Neural cell (in vitro differentiated cells): ENCODE results near the gene CACNA1C. TPM values are rescaled to one million over a fixed set of nuclear protein-coding genes. Genes with fewer than 3 reads are reported as not detected.

Experiments
- H2AFZ ChIP-seq: fragments of 200-600, 300-800 bp; sonication (generic), shearing (Covaris generic); 2 replicates; pipeline ENCODE4 v1.6.0; 2014; ENCODE audit warnings: low read depth, mild to moderate bottlenecking, antibody characterized with exemption, low read length, moderate library complexity
- H3F3A ChIP-seq: fragments of 200-600 bp; shearing (Covaris generic); 2 replicates; pipeline ENCODE4 v1.6.1; 2016; ENCODE audit warnings: mild to moderate bottlenecking, moderate library complexity, mixed read lengths, antibody characterized with exemption, low read length; ENCODE audit not compliant: insufficient read depth, poor library complexity, severe bottlenecking
- H3K27ac ChIP-seq: fragments of 200-600, 300-800 bp; sonication (generic), shearing (Covaris generic); 2 replicates; pipeline ENCODE4 v1.5.1; 2014; ENCODE audit warnings: mild to moderate bottlenecking, low read length, moderate library complexity
- H3K27me3 ChIP-seq: fragments of 300-800, 200-600 bp; sonication (generic), shearing (Covaris generic); 2 replicates; pipeline ENCODE4 v1.6.0; 2014; ENCODE audit warnings: mild to moderate bottlenecking, low read depth, low read length, moderate library complexity; ENCODE audit not compliant: insufficient read depth
- H3K36me3 ChIP-seq: fragments of 300-800, 200-600 bp; sonication (generic), shearing (Covaris generic); 2 replicates; pipeline ENCODE4 v1.5.1; 2014; ENCODE audit warnings: mild to moderate bottlenecking, antibody characterized with exemption, low read length, moderate library complexity; ENCODE audit not compliant: insufficient read depth
- H3K4me2 ChIP-seq: fragments of 300-800, 200-600 bp; sonication (generic), shearing (Covaris generic); 2 replicates; pipeline ENCODE4 v1.6.0; 2014; ENCODE audit warnings: mild to moderate bottlenecking, low read length
- H3K4me3 ChIP-seq: fragments of 300-800, 200-600 bp; sonication (generic), shearing (Covaris generic); 2 replicates; pipeline ENCODE4 v1.5.1; 2014; ENCODE audit warnings: mild to moderate bottlenecking, low read length, moderate library complexity
- H3K79me2 ChIP-seq: fragments of 200-600 bp; shearing (Covaris generic); replicated peaks from 2 replicates; pipeline ENCODE4 v1.6.0; 2014; ENCODE audit warnings: mild to moderate bottlenecking, low read length, moderate library complexity; ENCODE audit not compliant: insufficient read depth
- H3K9ac ChIP-seq: fragments of 300-800, 200-600 bp; sonication (generic), shearing (Covaris generic); 2 replicates; pipeline ENCODE4 v1.6.1; 2016; ENCODE audit warnings: mild to moderate bottlenecking, low read length, mixed read lengths
- H3K9me2 ChIP-seq: fragments of 200-600 bp; shearing (Covaris generic); 2 replicates; pipeline ENCODE4 v1.6.1; 2016; ENCODE audit warnings: mild to moderate bottlenecking, low read length, mixed read lengths; ENCODE audit not compliant: insufficient read depth
- H3K9me3 ChIP-seq: fragments of 200-600, 300-800 bp; sonication (generic), shearing (Covaris generic); 2 replicates; pipeline ENCODE4 v1.6.1; 2016; ENCODE audit warnings: mild to moderate bottlenecking, mixed run types, low read length, moderate library complexity, mixed read lengths
- H4K20me1 ChIP-seq: fragments of 200-600 bp; shearing (Covaris generic); 2 replicates; pipeline ENCODE4 v1.6.1; 2016; ENCODE audit warnings: mild to moderate bottlenecking, mixed run types; ENCODE audit not compliant: insufficient read depth
- EP300 ChIP-seq: fragments of 450-650 bp; conservative IDR thresholded peaks from 2 replicates; pipeline ENCODE4 v1.6.1; 2014; ENCODE audit warnings: antibody characterized with exemption, mild to moderate bottlenecking, moderate library complexity; ENCODE audit not compliant: poor library complexity, severe bottlenecking
- EZH2 ChIP-seq: fragments of 200-600, 300-800 bp; shearing (Covaris generic), sonication (generic); IDR thresholded peaks from 2 replicates; pipeline ENCODE4 v1.6.1; 2014; ENCODE audit warnings: antibody characterized with exemption, low read length, borderline replicate concordance, mild to moderate bottlenecking; ENCODE audit not compliant: insufficient read depth, poor library complexity, severe bottlenecking
- MXI1 ChIP-seq: fragments of 450-650 bp; conservative IDR thresholded peaks from 2 replicates; pipeline ENCODE4 v1.6.1; 2014; ENCODE audit warnings: antibody characterized with exemption, mild to moderate bottlenecking; ENCODE audit not compliant: poor library complexity, severe bottlenecking
- POLR2AphosphoS5 ChIP-seq: IDR thresholded peaks from 2 replicates; pipeline ENCODE4 v1.6.1; 2012
- RAD21 ChIP-seq: fragments of 450-650 bp; conservative IDR thresholded peaks from 2 replicates; pipeline ENCODE4 v1.6.1; 2014; ENCODE audit warnings: antibody characterized with exemption, mild to moderate bottlenecking, moderate library complexity
- SMC3 ChIP-seq: fragments of 450-650 bp; conservative IDR thresholded peaks from 2 replicates; pipeline ENCODE4 v1.6.1; 2014; ENCODE audit warnings: antibody characterized with exemption, mild to moderate bottlenecking, moderate library complexity; ENCODE audit not compliant: poor library complexity
- TAF1 ChIP-seq: IDR thresholded peaks from 2 replicates; pipeline ENCODE4 v1.6.1; 2012; ENCODE audit warnings: low read depth
- polyA plus RNA-seq: library from polyadenylated mRNA; depleted of rRNA; stranded (reverse); fragments of >200 nt; gene quantifications from 2 replicates; pipeline ENCODE4 v1.2.3, GENCODE V29; 2014
- TF ChIP-seq, protein P1 (sequence below): fragments of 450-650 bp; IDR thresholded peaks from 2 replicates; pipeline ENCODE4 v1.5.1; 2014; ENCODE audit warnings: antibody characterized with exemption, mild to moderate bottlenecking, moderate library complexity; ENCODE audit not compliant: poor library complexity, severe bottlenecking
- TF ChIP-seq, protein P2 (sequence below): IDR thresholded peaks from 2 replicates; pipeline ENCODE4 v1.6.1; 2012; ENCODE audit warnings: borderline replicate concordance

The CACNA1C gene
- polyA plus RNA-seq, 1 donor from 2014 or later, result 9.7 TPM

DNA sequence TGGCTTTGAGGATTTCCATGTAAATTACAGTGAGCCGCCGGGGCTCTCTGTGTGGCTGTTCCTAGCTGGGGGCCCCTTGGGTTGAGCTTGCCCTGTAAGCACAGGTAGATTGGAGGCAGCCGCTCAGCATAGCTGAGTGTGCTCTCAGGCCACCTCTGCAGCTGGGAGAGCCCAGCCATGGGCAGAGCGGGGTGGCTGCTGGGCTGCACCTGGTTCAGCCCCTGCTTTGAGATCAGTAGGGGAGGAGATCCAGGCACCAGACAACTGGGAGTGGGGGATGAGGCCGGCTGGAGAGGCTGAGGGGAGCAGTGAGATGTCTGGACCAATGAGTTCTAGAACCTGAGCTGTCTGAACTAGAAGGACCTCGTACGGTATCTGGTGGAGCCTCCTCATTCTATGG, 44.8 kb downstream of the CACNA1C start:
- Histone ChIP-seq H3K36me3 (no peaks in the 10 kb centered on the region), H2AFZ (no peak overlapping the region), H3K4me2 (no peak overlapping the region), H3K9ac (no peak overlapping the region), H3K79me2 (no peaks in the 10 kb centered on the region), H3K4me3 (no peak overlapping the region), H3K27ac (no peak overlapping the region), H3K27me3 (no peaks in the 10 kb centered on the region), H4K20me1 (no peaks in the 10 kb centered on the region), H3K9me2 (no peaks in the 10 kb centered on the region), H3K9me3 (no peaks in the 10 kb centered on the region), H3F3A (no peaks in the 10 kb centered on the region)
- TF ChIP-seq RAD21 (no peak), EP300 (no peak), EZH2 (no peak), SMC3 (no peak), MXI1 (no peak), POLR2AphosphoS5 (no peak), TAF1 (no peak)
- TF ChIP-seq, protein P1, sequence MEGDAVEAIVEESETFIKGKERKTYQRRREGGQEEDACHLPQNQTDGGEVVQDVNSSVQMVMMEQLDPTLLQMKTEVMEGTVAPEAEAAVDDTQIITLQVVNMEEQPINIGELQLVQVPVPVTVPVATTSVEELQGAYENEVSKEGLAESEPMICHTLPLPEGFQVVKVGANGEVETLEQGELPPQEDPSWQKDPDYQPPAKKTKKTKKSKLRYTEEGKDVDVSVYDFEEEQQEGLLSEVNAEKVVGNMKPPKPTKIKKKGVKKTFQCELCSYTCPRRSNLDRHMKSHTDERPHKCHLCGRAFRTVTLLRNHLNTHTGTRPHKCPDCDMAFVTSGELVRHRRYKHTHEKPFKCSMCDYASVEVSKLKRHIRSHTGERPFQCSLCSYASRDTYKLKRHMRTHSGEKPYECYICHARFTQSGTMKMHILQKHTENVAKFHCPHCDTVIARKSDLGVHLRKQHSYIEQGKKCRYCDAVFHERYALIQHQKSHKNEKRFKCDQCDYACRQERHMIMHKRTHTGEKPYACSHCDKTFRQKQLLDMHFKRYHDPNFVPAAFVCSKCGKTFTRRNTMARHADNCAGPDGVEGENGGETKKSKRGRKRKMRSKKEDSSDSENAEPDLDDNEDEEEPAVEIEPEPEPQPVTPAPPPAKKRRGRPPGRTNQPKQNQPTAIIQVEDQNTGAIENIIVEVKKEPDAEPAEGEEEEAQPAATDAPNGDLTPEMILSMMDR, result no peak
- TF ChIP-seq, protein P2, sequence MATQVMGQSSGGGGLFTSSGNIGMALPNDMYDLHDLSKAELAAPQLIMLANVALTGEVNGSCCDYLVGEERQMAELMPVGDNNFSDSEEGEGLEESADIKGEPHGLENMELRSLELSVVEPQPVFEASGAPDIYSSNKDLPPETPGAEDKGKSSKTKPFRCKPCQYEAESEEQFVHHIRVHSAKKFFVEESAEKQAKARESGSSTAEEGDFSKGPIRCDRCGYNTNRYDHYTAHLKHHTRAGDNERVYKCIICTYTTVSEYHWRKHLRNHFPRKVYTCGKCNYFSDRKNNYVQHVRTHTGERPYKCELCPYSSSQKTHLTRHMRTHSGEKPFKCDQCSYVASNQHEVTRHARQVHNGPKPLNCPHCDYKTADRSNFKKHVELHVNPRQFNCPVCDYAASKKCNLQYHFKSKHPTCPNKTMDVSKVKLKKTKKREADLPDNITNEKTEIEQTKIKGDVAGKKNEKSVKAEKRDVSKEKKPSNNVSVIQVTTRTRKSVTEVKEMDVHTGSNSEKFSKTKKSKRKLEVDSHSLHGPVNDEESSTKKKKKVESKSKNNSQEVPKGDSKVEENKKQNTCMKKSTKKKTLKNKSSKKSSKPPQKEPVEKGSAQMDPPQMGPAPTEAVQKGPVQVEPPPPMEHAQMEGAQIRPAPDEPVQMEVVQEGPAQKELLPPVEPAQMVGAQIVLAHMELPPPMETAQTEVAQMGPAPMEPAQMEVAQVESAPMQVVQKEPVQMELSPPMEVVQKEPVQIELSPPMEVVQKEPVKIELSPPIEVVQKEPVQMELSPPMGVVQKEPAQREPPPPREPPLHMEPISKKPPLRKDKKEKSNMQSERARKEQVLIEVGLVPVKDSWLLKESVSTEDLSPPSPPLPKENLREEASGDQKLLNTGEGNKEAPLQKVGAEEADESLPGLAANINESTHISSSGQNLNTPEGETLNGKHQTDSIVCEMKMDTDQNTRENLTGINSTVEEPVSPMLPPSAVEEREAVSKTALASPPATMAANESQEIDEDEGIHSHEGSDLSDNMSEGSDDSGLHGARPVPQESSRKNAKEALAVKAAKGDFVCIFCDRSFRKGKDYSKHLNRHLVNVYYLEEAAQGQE, result no peak

DNA sequence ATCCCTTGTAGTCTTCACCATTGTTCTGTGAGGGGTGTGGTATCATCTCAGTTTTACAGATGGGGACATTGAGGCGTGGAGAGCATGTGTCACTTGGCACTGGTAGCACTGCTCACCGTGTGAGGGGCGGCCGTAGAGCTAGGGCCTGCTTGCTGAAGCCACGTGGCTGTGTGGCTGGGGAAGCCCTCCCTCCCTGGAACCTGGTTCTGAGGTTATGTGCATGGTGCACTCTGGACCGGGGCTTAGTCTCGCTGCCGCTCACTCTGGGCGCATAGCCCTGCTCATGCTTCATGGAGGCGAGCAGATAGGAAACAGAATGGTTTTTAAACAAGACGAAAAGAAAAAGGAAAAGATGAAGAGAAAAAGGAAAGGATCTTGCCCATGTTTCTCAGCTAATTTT, 46.1 kb downstream of the CACNA1C start:
- H3K9me3 ChIP-seq, result no peaks in the 10 kb centered on the region
- H2AFZ ChIP-seq, result no peak overlapping the region
- no peaks in the 10 kb centered on the region for H3K79me2 ChIP-seq
- no peak overlapping the region for H3K9ac ChIP-seq
- no peaks in the 10 kb centered on the region for H3K9me2 ChIP-seq
- H3K27me3 ChIP-seq, result no peaks in the 10 kb centered on the region
- no peak overlapping the region for H3K4me3 ChIP-seq
- TF ChIP-seq TAF1 (no peak), POLR2AphosphoS5 (no peak), EP300 (no peak), SMC3 (no peak), MXI1 (no peak)
- TF ChIP-seq, protein P1, result no peak
- H3F3A ChIP-seq, result no peaks in the 10 kb centered on the region
- H3K4me2 ChIP-seq, result no peak overlapping the region
- no peaks in the 10 kb centered on the region for H3K36me3 ChIP-seq
- H3K27ac ChIP-seq, result no peak overlapping the region
- no peaks in the 10 kb centered on the region for H4K20me1 ChIP-seq
